SH-SY5Y (cell line): Measurements from ENCODE around the gene UXS1.

Experiments
- GATA2 ChIP-seq: IDR thresholded peaks from 2 replicates; pipeline ENCODE4 v1.6.1; 2011; ENCODE audit warnings: mild to moderate bottlenecking, low read depth, low read length
- GATA3 ChIP-seq: IDR thresholded peaks from 2 replicates; pipeline ENCODE4 v1.6.1; 2011; ENCODE audit warnings: low read depth, mild to moderate bottlenecking, low read length, moderate library complexity

Gene UXS1

GRCh38 chr2:106175086-106175850 lies 18.8 kb downstream of the UXS1 start:
- TF ChIP-seq GATA3: no peak
- no peak for TF ChIP-seq GATA2

GRCh38 chr2:106174056-106174455 lies 20.0 kb downstream of the UXS1 start:
- TF ChIP-seq GATA2: no peak
- no peak for TF ChIP-seq GATA3

- no peak for TF ChIP-seq GATA2
- no peak for TF ChIP-seq GATA3
Observed at GRCh38 chr2:106172649-106173048, 21.5 kb downstream of the UXS1 start.

- TF ChIP-seq GATA3 (no peak), GATA2 (no peak)
Observed at GRCh38 chr2:106168657-106169056, 25.4 kb downstream of the UXS1 start.

- TF ChIP-seq GATA2: no peak
- TF ChIP-seq GATA3: no peak
Observed at GRCh38 chr2:106167067-106167466, 27.0 kb downstream of the UXS1 start.

- no peak for TF ChIP-seq GATA3
- no peak for TF ChIP-seq GATA2
Observed at GRCh38 chr2:106165561-106165960, 28.5 kb downstream of the UXS1 start.

- TF ChIP-seq GATA3 (no peak), GATA2 (no peak)
Observed at GRCh38 chr2:106165029-106165428, 29.1 kb downstream of the UXS1 start.

- TF ChIP-seq GATA3 (no peak), GATA2 (no peak)
Observed at GRCh38 chr2:106163948-106164545, 30.1 kb downstream of the UXS1 start.

GRCh38 chr2:106161938-106162820 lies 31.9 kb downstream of the UXS1 start:
- TF ChIP-seq GATA2: no peak

- TF ChIP-seq GATA3 (no peak), GATA2 (no peak)
Observed at GRCh38 chr2:106161341-106161740, 32.8 kb downstream of the UXS1 start.

- TF ChIP-seq GATA2: no peak
- TF ChIP-seq GATA3: no peak
Observed at GRCh38 chr2:106160786-106161261, 33.3 kb downstream of the UXS1 start.

GRCh38 chr2:106159866-106160785 lies 34.0 kb downstream of the UXS1 start:
- no peak for TF ChIP-seq GATA3
- TF ChIP-seq GATA2: no peak

- no peak for TF ChIP-seq GATA2
- TF ChIP-seq GATA3: no peak
Observed at GRCh38 chr2:106158871-106159270, 35.2 kb downstream of the UXS1 start.
